ENCODE data around the gene S100PBP.

DNA sequence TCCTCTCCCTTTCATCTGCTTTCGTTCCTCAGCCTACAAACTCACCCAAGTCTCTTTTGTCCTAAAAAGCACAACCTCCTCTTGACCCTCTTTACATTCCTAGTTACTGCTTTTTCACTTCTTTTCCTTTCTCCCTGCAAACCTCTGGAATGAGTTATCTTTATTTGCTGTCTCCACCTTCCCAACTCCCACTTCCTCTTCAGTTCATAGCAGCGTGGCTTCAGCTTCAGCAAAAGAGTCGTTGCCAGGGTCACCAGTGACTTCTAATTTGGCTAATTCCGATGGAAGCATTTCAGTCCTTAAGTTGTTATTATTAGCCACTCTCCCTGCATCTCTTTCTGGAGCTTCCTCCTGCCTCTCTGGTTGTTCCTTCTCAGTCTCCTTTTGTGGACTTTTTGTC, 90.0 kb downstream of the S100PBP start:
- TF ChIP-seq POLR2AphosphoS5 (IDR thresholded peaks at IDR 0.05; ENCODE audit: low read depth, low read length) (no peak), SIN3A (IDR thresholded peaks at IDR 0.05; ENCODE audit: borderline replicate concordance, insufficient read depth, low read length) (no peak), TAF1 (IDR thresholded peaks at IDR 0.05; ENCODE audit: borderline replicate concordance, insufficient read depth, low read length) (no peak)
